GM12865 (cell line): ENCODE data around the gene ZC3H7A.

Experiments used
- DNase-seq: peaks from one replicate; pipeline ENCODE4 v3.0.0; 2010; ENCODE audit warnings: low read depth
- H3K4me3 ChIP-seq: 2 replicates; pipeline ENCODE4 v1.5.1; 2011; ENCODE audit warnings: mild to moderate bottlenecking, low read depth, low read length, control low read depth
- TF ChIP-seq, protein P1 (sequence below): IDR thresholded peaks from 2 replicates; pipeline ENCODE4 v1.5.1; 2011; ENCODE audit warnings: low read length, control low read depth, low read depth, inconsistent platforms; ENCODE audit not compliant: insufficient read depth; ENCODE audit errors: missing control alignments

Gene ZC3H7A

DNA sequence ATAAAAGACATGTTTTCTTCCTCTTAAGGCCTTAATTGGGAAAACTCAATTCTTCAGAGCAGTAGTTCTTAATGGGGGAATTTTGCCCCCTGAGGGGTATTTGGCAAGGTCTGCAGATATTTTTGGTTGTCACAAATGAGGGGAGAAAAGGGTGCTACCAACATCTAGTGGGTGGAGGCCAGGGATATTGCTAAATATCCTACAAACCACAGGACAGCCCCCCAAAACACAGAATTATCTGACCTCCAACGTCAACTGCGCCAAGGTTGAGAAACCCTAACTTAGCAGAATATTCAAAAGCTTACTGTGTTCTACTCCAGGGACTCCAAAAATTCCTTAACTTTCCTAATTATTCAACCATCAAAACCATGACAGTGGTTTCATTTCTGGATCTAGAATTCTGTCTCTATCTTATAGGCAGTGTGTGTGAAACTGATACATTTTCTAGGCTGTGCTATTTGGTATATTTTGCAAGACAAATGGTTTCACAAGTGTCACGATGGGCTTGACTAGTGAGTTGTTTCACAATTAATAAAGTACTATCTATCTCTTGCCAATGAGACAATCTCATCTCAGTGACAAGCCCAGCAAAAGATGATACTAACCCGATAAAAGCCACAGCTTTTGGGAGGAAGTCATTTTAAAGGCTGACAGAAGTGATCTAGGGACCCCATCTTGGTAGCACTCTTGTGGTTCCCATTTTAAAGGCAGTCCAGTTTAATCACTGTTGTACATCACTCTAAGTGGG is 69.1 kb downstream of the ZC3H7A start:
- H3K4me3 ChIP-seq = no peak overlapping the region
- DNase-seq = peak; percentile 78
- TF ChIP-seq, protein P1, sequence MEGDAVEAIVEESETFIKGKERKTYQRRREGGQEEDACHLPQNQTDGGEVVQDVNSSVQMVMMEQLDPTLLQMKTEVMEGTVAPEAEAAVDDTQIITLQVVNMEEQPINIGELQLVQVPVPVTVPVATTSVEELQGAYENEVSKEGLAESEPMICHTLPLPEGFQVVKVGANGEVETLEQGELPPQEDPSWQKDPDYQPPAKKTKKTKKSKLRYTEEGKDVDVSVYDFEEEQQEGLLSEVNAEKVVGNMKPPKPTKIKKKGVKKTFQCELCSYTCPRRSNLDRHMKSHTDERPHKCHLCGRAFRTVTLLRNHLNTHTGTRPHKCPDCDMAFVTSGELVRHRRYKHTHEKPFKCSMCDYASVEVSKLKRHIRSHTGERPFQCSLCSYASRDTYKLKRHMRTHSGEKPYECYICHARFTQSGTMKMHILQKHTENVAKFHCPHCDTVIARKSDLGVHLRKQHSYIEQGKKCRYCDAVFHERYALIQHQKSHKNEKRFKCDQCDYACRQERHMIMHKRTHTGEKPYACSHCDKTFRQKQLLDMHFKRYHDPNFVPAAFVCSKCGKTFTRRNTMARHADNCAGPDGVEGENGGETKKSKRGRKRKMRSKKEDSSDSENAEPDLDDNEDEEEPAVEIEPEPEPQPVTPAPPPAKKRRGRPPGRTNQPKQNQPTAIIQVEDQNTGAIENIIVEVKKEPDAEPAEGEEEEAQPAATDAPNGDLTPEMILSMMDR = no peak

DNA sequence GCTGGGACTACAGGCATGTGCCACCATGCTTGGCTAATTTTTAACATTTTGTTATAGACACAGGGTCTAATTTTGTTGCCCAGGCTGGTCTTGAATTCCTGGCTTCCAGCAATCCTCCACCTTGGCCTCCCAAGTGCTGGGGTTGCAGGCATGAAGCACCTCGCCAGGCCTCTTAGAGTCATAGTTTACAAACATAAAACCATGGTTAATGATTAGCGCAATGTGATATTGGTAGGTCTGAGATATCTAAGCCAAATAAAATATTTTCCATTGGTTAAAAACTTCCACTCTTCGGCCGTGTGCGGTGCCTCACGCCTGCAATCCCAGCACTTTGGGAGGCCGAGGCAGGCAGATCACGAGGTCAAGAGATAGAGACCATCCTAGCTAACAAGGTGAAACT is 71.0 kb downstream of the ZC3H7A start:
- TF ChIP-seq, protein P1 = no peak
- DNase-seq = no peak

DNA sequence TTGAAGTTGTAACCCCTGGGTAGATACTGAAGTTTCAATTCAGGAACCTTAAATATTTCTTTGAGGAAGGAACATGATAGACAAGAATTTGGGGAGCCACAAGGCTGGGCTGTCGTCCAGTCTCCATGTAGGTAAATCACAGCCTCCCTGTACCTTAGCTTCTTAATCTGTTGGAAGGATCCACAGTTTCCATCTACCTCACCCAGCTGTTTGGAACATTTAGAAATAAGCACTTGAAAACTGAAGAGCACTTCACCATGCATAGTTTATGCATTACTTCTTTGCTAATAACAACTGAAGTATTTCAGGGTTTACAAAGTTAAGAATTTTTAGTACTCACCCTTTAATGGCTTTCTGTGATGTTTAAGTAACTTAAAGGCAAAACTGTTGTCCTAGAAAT is 71.6 kb downstream of the ZC3H7A start:
- H3K4me3 ChIP-seq = no peak overlapping the region
- no peak for DNase-seq
- TF ChIP-seq, protein P1 = no peak

More for the DNA sequence above, 71.0 kb downstream of the ZC3H7A start:
- H3K4me3 ChIP-seq = no peak overlapping the region

GRCh38 chr16:11722468-11722808 is 74.6 kb downstream of the ZC3H7A start:
- TF ChIP-seq, protein P1 = no peak
- no peak for DNase-seq
- no peak overlapping the region for H3K4me3 ChIP-seq

DNA sequence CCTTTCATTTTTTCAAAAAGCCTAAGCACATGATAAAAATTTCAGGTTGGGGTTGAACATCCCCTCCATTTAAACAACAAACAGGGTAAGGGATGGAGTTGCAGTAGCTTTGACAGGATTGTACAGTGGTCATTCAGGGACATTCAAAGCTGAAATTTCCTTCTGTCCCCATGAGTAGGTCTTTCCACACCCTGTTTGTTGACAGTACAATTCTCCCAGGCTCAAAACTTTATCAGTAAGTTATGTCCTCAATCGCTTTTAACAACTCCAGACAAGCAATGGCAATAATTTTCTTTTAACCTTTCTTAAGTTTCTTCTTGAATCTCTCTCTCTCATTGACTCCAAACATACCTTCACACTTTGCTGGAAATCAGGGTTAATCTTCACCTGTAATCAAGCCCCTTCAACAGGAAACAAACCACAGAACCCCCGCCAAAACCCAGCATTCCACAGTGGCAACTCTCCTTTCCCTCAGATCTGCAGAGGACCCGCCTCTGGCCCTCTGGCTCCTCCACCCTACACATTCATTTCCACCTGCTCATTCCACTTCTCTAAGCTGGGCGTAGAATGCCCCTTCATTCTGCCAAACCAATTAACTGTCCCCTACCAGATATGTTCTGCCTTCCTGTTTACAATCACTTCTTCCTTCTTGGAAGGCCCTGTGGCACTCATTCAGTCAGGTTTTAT is 75.1 kb downstream of the ZC3H7A start:
- H3K4me3 ChIP-seq = no peak overlapping the region
- no peak for DNase-seq
- TF ChIP-seq, protein P1 = no peak

GRCh38 chr16:11719762-11720161 is 77.3 kb downstream of the ZC3H7A start:
- no peak for DNase-seq
- no peak overlapping the region for H3K4me3 ChIP-seq
- TF ChIP-seq, protein P1 = no peak
